Urothelium cell line (cell line): ENCODE results near the gene AJAP1.

Experiments used
- DNase-seq: peaks from one replicate; pipeline ENCODE4 v3.0.0; 2011; ENCODE audit warnings: low spot score, mixed read lengths
- FAIRE-seq: peaks from 2 replicates; lab custom pipeline; 2011; peaks lifted over from hg19 to GRCh38; lab: Jason Lieb, UNC

The AJAP1 gene

GRCh38 chr1:4762146-4762545 is 107.7 kb downstream of the AJAP1 start:
- no peak for FAIRE-seq
- no peak for DNase-seq

DNA sequence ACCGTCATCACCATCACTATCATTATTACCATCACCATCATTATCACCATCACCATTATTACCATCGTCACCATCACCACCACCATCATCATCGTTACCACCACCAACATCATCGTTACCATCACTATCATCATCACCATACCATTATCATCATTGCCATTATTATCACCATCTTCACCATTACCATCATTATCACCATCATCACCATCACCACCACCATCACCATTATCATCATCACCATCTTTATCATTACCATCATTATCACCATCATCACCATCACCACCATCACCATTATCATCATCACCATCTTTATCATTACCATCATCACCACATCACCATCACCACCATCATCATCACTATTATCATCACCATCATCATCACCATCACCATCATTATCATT is 112.9 kb downstream of the AJAP1 start:
- no peak for DNase-seq
- FAIRE-seq, result peak; percentile 99

DNA sequence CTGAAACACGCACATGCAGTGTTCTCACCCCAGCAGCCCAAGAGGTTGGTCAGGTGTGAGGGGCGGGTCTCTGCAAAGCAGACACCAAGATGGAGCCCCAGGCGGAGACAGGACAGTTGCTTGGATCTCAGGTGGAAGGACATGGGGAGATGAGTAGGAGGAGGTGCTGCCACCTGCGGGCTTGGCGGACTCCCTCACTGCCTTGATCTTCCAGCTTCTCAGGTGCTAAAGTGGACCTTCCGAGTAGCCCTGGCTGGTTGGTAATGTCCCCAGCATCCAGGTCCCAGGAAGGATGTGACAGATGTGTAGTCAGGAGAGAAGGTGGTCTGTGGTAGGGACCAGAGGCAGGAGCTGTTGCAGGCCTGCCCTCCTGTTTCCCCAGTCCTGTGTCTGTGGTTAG is 114.1 kb downstream of the AJAP1 start:
- DNase-seq, result no peak

DNA sequence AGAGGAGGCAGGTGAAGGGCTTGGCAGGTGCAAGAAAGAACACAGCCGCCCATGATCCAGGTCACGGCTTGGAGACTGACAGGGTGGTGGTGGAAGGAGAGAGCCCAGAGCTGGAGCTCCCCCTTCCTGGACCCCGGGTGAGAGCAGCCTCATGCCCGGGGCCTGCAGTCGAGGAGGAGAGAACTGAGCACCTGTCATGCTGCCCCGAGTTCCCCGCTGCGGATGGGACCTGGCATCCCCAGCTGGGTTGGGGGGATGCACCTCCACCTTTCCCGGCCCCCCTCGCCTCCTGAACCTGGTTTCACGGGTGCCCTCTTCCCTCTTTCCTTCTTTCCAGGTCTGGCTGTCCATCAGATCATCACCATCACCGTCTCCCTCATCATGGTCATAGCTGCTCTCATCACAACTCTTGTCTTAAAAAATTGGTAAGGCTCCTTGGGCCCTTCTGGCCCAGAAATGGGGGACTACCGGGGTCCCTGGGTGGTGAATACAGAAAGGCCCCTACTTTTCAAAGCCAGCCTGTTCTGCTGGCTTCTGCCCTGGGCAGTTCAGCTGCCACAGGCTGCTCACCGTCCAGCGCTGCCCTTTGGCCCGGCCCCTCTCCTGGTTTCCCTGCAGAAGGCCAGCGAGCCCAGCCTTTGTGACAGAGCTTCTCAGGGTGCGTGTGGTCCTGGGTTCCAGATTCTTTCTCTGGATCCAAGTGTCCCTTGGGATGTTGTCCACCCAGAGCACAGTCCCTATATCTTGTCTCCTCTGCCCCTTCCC is 115.3 kb downstream of the AJAP1 start:
- DNase-seq (no peak), FAIRE-seq (no peak)

More for the DNA sequence above, 114.1 kb downstream of the AJAP1 start:
- no peak for FAIRE-seq

GRCh38 chr1:4770713-4771112 is 116.3 kb downstream of the AJAP1 start:
- no peak for FAIRE-seq
- DNase-seq, result no peak

GRCh38 chr1:4771267-4771666 is 116.9 kb downstream of the AJAP1 start:
- FAIRE-seq, result no peak

GRCh38 chr1:4771721-4772120 is 117.3 kb downstream of the AJAP1 start:
- no peak for DNase-seq
- no peak for FAIRE-seq

More at GRCh38 chr1:4771267-4771666, 116.9 kb downstream of the AJAP1 start:
- DNase-seq, result no peak

- FAIRE-seq, result no peak
- no peak for DNase-seq
Measured at GRCh38 chr1:4772294-4773010, 118.0 kb downstream of the AJAP1 start.

GRCh38 chr1:4773226-4773625 is 118.8 kb downstream of the AJAP1 start:
- FAIRE-seq, result no peak
- DNase-seq, result no peak

GRCh38 chr1:4775506-4775905 is 121.1 kb downstream of the AJAP1 start:
- FAIRE-seq (no peak), DNase-seq (no peak)

DNA sequence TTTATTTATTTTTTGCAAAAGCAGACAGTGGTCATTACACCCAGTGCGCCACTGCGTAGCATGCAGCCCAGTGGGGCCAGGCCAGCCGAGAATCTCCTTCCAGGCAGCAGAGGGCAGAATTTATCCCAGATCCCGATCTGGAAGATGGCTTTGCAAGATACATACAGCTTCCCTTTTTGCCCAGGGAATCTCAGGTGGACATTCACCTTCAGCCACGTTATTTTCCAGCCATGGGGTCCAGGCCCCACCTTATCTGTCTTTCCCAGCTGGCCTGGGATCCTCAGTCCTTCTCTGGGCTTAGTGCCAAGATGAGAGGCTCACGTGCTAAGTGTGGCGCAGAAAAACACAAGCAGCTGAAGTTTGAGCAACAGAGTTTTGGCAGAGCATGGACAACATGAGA is 123.6 kb downstream of the AJAP1 start:
- FAIRE-seq (no peak), DNase-seq (peak; percentile 28)

GRCh38 chr1:4781646-4782045 is 127.2 kb downstream of the AJAP1 start:
- FAIRE-seq, result no peak
- no peak for DNase-seq

DNA sequence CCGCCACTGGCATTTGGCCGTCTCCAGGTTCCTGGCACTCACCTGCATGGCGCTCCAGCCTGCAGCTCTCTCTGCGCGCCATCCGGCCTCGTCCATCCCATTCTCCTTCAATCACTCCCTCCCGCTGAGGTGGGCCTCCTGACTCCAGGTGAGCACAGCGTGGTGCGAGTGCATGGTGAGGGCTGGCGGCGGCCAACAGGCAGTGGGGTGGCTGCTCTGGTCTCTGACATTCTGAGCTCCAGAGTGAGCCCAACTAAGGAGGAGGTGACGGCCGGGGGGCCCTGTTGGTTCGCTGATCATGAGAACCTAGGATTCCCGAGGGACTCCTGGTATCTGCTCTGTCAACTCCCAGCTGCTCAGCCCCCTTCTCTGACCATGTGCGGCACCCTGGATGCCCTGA is 130.4 kb downstream of the AJAP1 start:
- FAIRE-seq (no peak), DNase-seq (no peak)

GRCh38 chr1:4786055-4786454 is 131.6 kb downstream of the AJAP1 start:
- FAIRE-seq (no peak), DNase-seq (no peak)

- FAIRE-seq, result no peak
- DNase-seq, result no peak
Measured at GRCh38 chr1:4787551-4787950, 133.1 kb downstream of the AJAP1 start.

GRCh38 chr1:4792565-4792964 is 138.2 kb downstream of the AJAP1 start:
- FAIRE-seq (no peak), DNase-seq (no peak)

DNA sequence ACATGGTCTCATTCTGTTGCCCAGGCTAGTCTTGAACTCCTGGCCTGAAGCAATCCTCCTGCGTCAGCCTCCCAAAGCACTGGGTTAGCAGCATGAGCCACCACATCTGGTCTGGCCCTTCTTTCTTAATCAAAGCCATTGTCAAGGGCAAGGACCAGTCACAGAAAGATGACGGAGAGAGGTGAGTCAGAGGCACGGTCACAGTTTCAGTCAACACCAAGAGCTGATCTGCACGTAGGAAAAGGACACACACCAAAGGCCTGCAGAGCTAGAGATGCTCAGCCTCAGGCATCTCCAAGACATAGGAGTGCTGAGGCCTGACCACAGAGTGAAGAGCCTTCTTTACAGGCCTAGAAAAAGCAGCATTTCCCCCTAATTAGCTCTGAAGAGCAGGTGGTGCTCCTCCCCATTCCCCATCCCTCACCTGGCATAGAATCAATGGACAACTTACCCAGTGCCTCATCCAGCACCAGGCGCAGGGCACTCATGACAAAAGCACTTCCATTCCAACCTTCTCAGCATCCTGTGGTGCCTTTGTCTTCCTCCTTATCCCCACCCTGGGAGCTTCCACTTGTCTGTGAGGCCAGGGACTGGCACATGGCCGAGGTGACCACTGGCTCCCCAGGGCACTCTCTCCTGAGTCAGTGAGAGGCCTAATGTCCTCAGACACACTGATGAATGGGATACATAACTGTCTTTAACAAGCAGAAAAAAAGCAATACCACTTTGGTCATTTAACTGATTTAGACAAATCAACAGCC is 139.8 kb downstream of the AJAP1 start:
- FAIRE-seq (no peak), DNase-seq (no peak)

DNA sequence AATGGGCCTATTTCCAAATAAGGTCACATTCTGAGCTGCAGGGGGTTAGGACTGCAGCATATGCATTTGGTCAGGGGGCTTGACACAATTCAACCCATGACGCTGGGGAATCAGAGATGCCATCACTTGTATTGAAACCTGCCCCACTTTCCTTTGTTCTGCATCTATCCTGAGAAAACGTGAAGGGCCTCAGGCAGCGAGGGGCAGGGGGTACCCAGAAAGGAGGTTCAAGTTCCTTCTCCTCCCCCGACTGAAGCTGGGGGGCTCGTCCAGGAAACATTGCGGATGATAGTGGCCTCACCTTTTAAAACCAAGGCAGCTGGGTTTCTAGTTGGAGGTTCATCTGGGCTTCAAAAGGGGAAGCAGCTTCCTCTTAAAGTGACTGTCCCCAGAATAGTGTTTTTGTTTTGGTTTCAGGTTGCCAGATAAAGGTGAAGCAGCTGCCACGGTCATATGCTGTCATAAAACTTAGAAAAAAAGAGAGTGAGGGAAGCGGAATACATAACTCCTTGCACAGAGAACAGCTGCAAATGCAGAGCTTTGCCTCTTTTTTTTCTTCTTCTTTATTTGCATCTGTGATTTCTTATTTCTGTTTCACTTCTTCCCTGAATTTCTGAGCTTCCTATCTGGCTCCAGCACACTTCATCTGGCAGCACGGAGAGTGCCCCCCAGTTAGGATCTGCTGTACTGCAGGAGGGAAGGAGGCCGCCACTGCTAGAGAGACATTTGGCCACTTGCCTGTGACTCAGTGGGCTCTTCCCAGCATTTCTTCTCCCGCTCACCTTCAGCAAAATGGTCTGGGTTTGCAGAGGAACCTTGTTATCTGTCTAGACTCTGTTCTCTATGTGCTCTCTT is 142.0 kb downstream of the AJAP1 start:
- no peak for FAIRE-seq

GRCh38 chr1:4797016-4797410 is 142.6 kb downstream of the AJAP1 start:
- FAIRE-seq (no peak), DNase-seq (no peak)

More for the DNA sequence above, 142.0 kb downstream of the AJAP1 start:
- no peak for DNase-seq

GRCh38 chr1:4797429-4797828 is 143.0 kb downstream of the AJAP1 start:
- DNase-seq (no peak), FAIRE-seq (no peak)
